Measurements from ENCODE around the gene KIRREL1.

- TF ChIP-seq CBFB (CRISPR knock-in tag; IDR thresholded peaks at IDR 0.05; ENCODE audit: low read depth) (no peak), ATF3 (CRISPR knock-in tag; conservative IDR thresholded peaks at IDR 0.05) (no peak)
- TF ChIP-seq, protein P1, sequence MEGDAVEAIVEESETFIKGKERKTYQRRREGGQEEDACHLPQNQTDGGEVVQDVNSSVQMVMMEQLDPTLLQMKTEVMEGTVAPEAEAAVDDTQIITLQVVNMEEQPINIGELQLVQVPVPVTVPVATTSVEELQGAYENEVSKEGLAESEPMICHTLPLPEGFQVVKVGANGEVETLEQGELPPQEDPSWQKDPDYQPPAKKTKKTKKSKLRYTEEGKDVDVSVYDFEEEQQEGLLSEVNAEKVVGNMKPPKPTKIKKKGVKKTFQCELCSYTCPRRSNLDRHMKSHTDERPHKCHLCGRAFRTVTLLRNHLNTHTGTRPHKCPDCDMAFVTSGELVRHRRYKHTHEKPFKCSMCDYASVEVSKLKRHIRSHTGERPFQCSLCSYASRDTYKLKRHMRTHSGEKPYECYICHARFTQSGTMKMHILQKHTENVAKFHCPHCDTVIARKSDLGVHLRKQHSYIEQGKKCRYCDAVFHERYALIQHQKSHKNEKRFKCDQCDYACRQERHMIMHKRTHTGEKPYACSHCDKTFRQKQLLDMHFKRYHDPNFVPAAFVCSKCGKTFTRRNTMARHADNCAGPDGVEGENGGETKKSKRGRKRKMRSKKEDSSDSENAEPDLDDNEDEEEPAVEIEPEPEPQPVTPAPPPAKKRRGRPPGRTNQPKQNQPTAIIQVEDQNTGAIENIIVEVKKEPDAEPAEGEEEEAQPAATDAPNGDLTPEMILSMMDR (IDR thresholded peaks at IDR 0.05), result no peak
Measured at GRCh38 chr1:158093376-158093775, 99.9 kb downstream of the KIRREL1 start.

Measured in WTC11 (cell line).